AG09309 (cell line): ENCODE data around the gene XPO5.
"Not testable (repeated sequence)": the region's sequence is repeated elsewhere in the genome, so short reads cannot be mapped to it uniquely, and the experiment has no call there.

Experiments used
- DNase-seq: peaks from one replicate; pipeline ENCODE4 v3.0.0-alpha.2; 2010; ENCODE audit warnings: low read depth
- H3K4me3 ChIP-seq: 2 replicates; pipeline ENCODE4 v1.5.1; 2011; ENCODE audit warnings: mild to moderate bottlenecking, low read depth, low read length, moderate library complexity; ENCODE audit not compliant: control insufficient read depth
- TF ChIP-seq, protein P1 (sequence below): IDR thresholded peaks from 2 replicates; pipeline ENCODE4 v1.5.1; 2011; ENCODE audit warnings: mild to moderate bottlenecking, low read depth, low read length, inconsistent platforms; ENCODE audit not compliant: insufficient read depth, control insufficient read depth; ENCODE audit errors: missing control alignments

Gene XPO5

DNA sequence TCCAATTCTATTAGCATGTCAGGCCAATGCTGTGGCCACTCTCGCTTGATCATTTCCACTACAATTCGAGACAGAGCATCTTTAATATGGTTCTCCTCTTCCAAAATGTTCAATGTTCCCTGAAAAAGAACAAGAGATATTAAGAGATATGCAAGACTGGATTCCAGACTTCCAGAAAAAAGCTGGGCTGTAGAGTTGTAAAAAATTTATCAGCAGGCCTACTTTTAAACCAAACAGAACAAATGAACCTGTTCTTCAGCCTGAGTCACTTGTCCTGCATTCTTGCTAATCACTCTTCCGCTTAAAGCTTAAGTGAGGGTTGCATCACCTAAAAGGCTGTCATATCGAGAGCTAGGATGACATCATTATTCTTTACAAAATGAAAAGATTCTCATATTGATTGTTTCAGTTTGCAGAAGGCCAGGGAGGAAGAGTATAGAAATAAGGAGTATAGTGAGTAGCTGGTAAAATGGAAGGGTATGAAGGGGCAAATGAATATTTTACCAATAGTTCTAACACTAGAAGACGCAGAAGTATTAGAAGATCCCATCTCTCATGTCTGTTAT, 4.9 kb downstream of the XPO5 start:
- no peak overlapping the region for H3K4me3 ChIP-seq
- TF ChIP-seq, protein P1, sequence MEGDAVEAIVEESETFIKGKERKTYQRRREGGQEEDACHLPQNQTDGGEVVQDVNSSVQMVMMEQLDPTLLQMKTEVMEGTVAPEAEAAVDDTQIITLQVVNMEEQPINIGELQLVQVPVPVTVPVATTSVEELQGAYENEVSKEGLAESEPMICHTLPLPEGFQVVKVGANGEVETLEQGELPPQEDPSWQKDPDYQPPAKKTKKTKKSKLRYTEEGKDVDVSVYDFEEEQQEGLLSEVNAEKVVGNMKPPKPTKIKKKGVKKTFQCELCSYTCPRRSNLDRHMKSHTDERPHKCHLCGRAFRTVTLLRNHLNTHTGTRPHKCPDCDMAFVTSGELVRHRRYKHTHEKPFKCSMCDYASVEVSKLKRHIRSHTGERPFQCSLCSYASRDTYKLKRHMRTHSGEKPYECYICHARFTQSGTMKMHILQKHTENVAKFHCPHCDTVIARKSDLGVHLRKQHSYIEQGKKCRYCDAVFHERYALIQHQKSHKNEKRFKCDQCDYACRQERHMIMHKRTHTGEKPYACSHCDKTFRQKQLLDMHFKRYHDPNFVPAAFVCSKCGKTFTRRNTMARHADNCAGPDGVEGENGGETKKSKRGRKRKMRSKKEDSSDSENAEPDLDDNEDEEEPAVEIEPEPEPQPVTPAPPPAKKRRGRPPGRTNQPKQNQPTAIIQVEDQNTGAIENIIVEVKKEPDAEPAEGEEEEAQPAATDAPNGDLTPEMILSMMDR = no peak
- no peak for DNase-seq

DNA sequence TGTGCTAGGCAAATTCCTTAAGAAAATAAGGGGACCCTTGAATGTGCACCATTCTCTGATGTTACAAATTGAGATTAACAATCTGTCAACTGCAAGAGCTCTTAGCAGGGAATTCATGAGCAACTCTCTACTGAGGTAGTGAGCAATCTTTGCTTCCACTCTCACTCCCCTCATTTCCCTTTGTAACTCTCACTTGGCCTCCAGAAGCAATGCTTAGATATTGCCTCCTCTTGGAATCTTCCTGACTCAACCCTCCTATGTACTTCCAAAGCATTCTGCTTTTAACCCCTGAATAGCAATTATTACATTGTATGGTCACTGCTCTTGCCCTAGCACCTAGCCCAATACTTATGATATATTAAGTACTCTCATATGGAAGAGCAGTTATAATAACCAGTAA, 16.5 kb downstream of the XPO5 start:
- no peak for DNase-seq
- no peak overlapping the region for H3K4me3 ChIP-seq
- TF ChIP-seq, protein P1 = no peak

DNA sequence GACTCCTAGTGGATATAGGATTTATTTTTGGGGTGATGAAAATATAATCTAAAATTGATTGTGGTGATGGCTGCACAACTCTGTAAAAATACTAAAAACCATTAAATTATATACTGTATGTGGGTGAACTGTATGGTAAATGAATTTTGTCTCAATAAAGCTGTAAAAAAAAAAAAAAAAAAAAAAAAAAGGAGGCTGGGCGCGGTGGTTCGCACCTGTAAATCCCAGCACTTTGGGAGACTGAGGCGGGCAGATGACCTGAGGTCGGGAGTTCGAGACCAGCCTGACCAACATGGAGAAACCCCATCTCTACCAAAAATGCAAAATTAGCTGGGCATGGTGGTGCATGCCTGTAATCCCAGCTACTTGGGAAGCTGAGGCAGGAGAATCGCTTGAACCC, 18.2 kb downstream of the XPO5 start:
- DNase-seq, H3K4me3 ChIP-seq: not testable (repeated sequence)

DNA sequence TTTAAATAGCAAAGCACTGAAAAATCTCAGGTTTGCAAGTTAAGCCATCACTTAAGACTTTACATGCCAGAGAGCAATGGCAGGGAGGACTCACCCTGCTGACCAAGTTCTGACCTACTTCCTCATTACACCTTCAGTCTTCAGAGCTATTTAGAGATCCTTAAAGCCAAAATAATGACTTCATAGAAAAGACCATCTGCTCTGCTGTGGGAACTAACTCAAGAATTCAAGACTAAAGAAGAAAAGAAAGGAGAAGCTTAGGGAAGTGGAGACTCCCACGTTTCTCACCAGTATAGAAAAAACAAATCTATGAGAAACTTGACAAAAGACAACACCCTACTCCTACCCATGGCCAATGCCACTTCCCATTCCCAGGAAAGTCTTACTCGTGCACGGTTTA, 28.6 kb downstream of the XPO5 start:
- TF ChIP-seq, protein P1 = no peak
- no peak for DNase-seq

DNA sequence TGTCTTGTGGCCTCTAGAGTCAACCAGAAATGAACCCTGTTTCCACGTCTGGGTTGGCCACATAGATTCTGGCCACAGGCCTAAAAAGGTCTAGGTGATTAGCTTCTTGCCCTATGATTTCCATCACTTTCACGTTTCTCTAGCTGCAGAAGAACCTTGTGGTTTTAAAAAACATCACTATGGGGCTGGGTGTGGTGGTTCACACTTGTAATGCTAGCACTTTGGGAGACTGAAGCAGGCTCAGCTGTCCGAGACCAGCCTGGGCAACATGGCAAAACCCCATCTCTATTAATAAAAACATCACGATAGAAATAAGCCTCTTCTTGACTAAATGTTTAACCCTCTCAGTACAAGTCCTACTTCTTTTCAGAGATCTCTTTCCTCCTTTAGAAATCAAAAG, 31.4 kb downstream of the XPO5 start:
- H3K4me3 ChIP-seq = no peak overlapping the region
- DNase-seq = no peak
- TF ChIP-seq, protein P1 = no peak

More for the DNA sequence above, 28.6 kb downstream of the XPO5 start:
- H3K4me3 ChIP-seq = no peak overlapping the region

DNA sequence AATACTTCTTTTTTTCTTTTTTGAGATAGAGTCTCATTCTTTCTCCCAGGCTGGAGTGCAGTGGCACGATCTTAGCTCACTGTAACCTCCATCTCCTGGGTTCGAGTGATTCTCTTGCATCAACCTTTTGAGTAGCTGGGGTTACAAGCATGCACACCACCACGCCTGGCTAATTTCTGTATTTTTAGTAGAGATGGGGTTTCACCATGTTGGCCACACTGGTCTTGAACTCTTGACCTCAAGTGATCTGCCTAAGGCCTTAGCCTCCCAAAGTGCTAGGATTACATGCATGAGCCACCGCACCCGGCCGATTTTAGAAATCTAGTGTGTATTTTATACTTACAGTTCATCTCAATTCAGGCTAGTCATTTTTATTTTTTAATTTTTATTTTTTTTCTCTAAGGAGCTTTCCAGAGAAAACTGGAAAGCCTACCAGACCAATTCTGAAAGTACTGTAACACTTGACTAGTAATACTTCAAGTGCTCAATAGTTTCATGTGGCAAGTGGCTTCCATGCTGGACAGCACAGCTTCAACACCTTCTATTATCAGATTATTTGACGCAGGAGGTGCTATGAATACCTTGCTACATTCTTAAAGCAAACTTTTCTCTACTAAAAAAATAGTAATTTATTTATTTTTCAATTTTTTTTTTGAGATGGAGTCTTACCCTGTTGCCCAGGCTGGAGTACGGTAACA, 33.9 kb downstream of the XPO5 start:
- H3K4me3 ChIP-seq = no peak overlapping the region
- TF ChIP-seq, protein P1 = no peak
- no peak for DNase-seq

DNA sequence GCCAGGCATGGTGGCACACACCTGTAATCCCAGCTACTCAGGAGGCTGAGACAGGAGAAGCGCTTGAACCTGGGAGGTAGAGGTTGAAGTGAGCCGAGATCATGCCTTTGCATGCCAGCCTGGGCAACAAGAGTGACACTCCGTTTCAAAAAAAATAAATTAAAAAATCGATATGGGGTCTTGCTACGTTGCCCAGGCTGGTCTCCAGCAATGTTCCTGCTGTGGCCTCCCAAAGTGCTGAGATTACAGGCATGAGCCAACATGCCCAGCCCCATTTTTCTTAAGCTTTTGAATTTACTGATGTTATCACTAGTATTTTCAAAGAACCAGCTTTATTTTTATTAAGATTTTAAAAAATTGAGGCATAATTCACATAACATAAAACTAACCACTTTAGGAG, 35.3 kb downstream of the XPO5 start:
- no peak for DNase-seq
- TF ChIP-seq, protein P1 = no peak
- H3K4me3 ChIP-seq = no peak overlapping the region

DNA sequence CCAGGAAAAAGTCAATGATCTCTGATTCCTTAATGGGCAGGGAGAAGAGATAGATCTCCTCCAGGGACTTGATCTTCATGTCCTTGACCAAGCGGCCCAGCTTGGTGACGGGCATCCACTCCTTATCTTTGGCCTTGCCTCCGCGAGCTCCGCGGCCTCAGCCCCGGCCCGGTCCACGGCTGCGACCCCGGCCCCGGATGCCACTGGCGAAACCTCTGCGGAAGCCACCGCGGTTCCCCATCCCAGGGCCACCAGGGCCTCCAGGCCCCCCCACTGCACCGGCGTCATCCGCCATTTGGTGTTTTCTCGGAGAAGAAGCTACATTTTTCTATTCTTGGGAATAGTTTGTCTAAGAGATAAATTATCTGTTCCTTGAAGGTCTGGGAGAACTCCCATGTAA, 36.4 kb downstream of the XPO5 start:
- not testable (repeated sequence) for H3K4me3 ChIP-seq, DNase-seq

DNA sequence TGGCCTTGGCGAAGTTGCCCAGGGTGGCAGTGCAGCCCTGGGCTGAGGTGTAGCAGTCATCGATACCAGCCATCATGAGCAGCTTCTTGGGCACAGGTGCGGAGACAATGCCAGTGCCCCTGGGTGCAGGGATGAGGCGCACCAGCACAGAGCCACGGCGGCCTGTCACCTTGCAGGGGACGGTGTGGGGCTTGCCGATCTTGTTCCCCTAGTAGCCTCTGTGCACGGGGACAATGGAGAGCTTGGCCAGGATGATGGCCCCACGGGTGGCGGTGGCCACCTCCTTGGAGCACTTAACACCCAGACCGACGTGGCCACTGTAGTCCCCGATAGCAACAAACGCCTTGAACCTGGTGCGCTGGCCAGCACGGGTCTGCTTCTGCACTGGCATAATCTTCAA, 36.9 kb downstream of the XPO5 start:
- not testable (repeated sequence) for H3K4me3 ChIP-seq, DNase-seq
